Immature natural killer cell (primary cell): ENCODE measurements around the gene GRK2. TPM values are rescaled to one million over a fixed set of nuclear protein-coding genes. Genes with fewer than 3 reads are reported as not detected.
A peak's percentile ranks its signal among the peaks of the same experiment; 100 is the strongest.

ENCODE experiments used
- DNase-seq, 3 donors: peaks; one replicate each; pipeline ENCODE4 v3.0.0; 2022; ENCODE audit warnings: mixed read lengths in 1 of 3
- H3K27ac Mint-ChIP-seq, 6 donors: one replicate each; pipeline ENCODE4 v1.8.0; 2020; ENCODE audit warnings: mixed read lengths in 6 of 6, mild to moderate bottlenecking in 5 of 6, inconsistent platforms in 4 of 6, moderate library complexity in 3 of 6
- H3K27me3 Mint-ChIP-seq, 3 donors: one replicate each; pipeline ENCODE4 v1.8.0; 2020 to 2021; ENCODE audit warnings: low read depth in 3 of 3, mild to moderate bottlenecking in 3 of 3, mixed read lengths in 3 of 3, moderate library complexity in 3 of 3, inconsistent platforms in 1 of 3
- H3K36me3 Mint-ChIP-seq, 3 donors: one replicate each; pipeline ENCODE4 v1.8.0; 2020; ENCODE audit warnings: mixed read lengths in 3 of 3, inconsistent platforms in 2 of 3, mild to moderate bottlenecking in 2 of 3
- H3K4me1 Mint-ChIP-seq, 2 donors: one replicate each; pipeline ENCODE4 v1.8.0; 2020; ENCODE audit warnings: inconsistent platforms in 2 of 2, mild to moderate bottlenecking in 2 of 2, mixed read lengths in 2 of 2, moderate library complexity in 1 of 2
- H3K4me3 Mint-ChIP-seq, 5 donors: one replicate each; pipeline ENCODE4 v1.8.0; 2020; ENCODE audit warnings: mild to moderate bottlenecking in 5 of 5, mixed read lengths in 5 of 5, inconsistent platforms in 3 of 5, moderate library complexity in 3 of 5
- H3K9me3 Mint-ChIP-seq, 6 donors: one replicate each; pipeline ENCODE4 v1.8.0; 2020; ENCODE audit warnings: mild to moderate bottlenecking in 6 of 6, mixed read lengths in 6 of 6, inconsistent platforms in 4 of 6, moderate library complexity in 3 of 6
- polyA plus RNA-seq, 3 donors: library from polyadenylated mRNA; unstranded; fragments of 300-500 nt; fragmentation: Illumina TruSeq; gene quantifications; one replicate each; pipeline ENCODE4 v1.2.3, GENCODE V29; 2021

Gene GRK2
- polyA plus RNA-seq, 3 donors from 2014 or later, result 15.2 to 25.9 (median 22.9) TPM

- Mint-ChIP-seq H3K27ac (peak overlapping the region in 5 of 6 donors; percentile 64 to 100 (median 82)), H3K4me3 (peak overlapping the region in 2 of 5 donors; percentile 24 to 35), H3K36me3 (peaks cover 4 to 8% (median 7%) of the 10 kb centered on the region in 3 donors)
Observed at GRCh38 chr11:67284811-67285540, 18.7 kb downstream of the GRK2 start.

GRCh38 chr11:67285541-67286498, 19.5 kb downstream of the GRK2 start:
- peaks cover 23 to 46% of the 10 kb centered on the region in 2 donors for H3K4me1 Mint-ChIP-seq
- peaks cover 0 to 4% (median 3%) of the 10 kb centered on the region in 3 donors for H3K36me3 Mint-ChIP-seq
- H3K9me3 Mint-ChIP-seq, result peaks cover 0 to 3% (median 0%) of the 10 kb centered on the region in 6 donors
- peak overlapping the region; percentile 97 to 100 (median 100) for H3K27ac Mint-ChIP-seq
- DNase-seq, result peak; percentile 85 to 86 (median 86)
- peaks cover 24 to 50% (median 33%) of the 10 kb centered on the region in 3 donors for H3K27me3 Mint-ChIP-seq
- H3K4me3 Mint-ChIP-seq, result peak overlapping the region; percentile 64 to 87 (median 77)

More at GRCh38 chr11:67284811-67285540, 18.7 kb downstream of the GRK2 start:
- no peak for DNase-seq
- H3K4me1 Mint-ChIP-seq, result peaks cover 28 to 44% of the 10 kb centered on the region in 2 donors
- peaks cover 27 to 46% (median 36%) of the 10 kb centered on the region in 3 donors for H3K27me3 Mint-ChIP-seq
- H3K9me3 Mint-ChIP-seq, result peaks cover 0 to 3% (median 0%) of the 10 kb centered on the region in 6 donors

- peak in 1 of 3 donors; percentile 34 for DNase-seq
- peaks cover 0 to 4% (median 3%) of the 10 kb centered on the region in 3 donors for H3K36me3 Mint-ChIP-seq
- H3K27me3 Mint-ChIP-seq, result peaks cover 24 to 53% (median 33%) of the 10 kb centered on the region in 3 donors
- H3K4me3 Mint-ChIP-seq, result peak overlapping the region; percentile 77 to 87 (median 79)
- H3K4me1 Mint-ChIP-seq, result peaks cover 23 to 54% of the 10 kb centered on the region in 2 donors
- peaks cover 0 to 3% (median 0%) of the 10 kb centered on the region in 6 donors for H3K9me3 Mint-ChIP-seq
- H3K27ac Mint-ChIP-seq, result peak overlapping the region; percentile 97 to 100 (median 100)
Observed at GRCh38 chr11:67286621-67287333, 20.5 kb downstream of the GRK2 start.

GRCh38 chr11:67287355-67288197, 21.3 kb downstream of the GRK2 start:
- peak overlapping the region; percentile 77 to 87 (median 79) for H3K4me3 Mint-ChIP-seq
- peaks cover 0 to 3% (median 0%) of the 10 kb centered on the region in 6 donors for H3K9me3 Mint-ChIP-seq
- H3K36me3 Mint-ChIP-seq, result peaks cover 0 to 5% (median 2%) of the 10 kb centered on the region in 3 donors
- peaks cover 28 to 57% of the 10 kb centered on the region in 2 donors for H3K4me1 Mint-ChIP-seq
- H3K27me3 Mint-ChIP-seq, result peaks cover 24 to 51% (median 33%) of the 10 kb centered on the region in 3 donors
- peak overlapping the region; percentile 97 to 100 (median 100) for H3K27ac Mint-ChIP-seq
- DNase-seq, result peak; percentile 65 to 69 (median 66)

- DNase-seq, result no peak
- peaks cover 34 to 62% of the 10 kb centered on the region in 2 donors for H3K4me1 Mint-ChIP-seq
- peaks cover 0 to 3% (median 0%) of the 10 kb centered on the region in 6 donors for H3K9me3 Mint-ChIP-seq
- H3K27ac Mint-ChIP-seq, result peak overlapping the region; percentile 97 to 100 (median 100)
- peaks cover 24 to 51% (median 33%) of the 10 kb centered on the region in 3 donors for H3K27me3 Mint-ChIP-seq
- peak overlapping the region; percentile 77 to 87 (median 79) for H3K4me3 Mint-ChIP-seq
- H3K36me3 Mint-ChIP-seq, result peaks cover 0 to 8% (median 0%) of the 10 kb centered on the region in 3 donors
Observed at GRCh38 chr11:67288198-67288451, 21.9 kb downstream of the GRK2 start.

GRCh38 chr11:67288452-67289225, 22.4 kb downstream of the GRK2 start:
- Mint-ChIP-seq H3K4me1 (peaks cover 39 to 64% of the 10 kb centered on the region in 2 donors), H3K27me3 (peaks cover 24 to 51% (median 33%) of the 10 kb centered on the region in 3 donors), H3K4me3 (peak overlapping the region; percentile 77 to 87 (median 79)), H3K27ac (peak overlapping the region; percentile 97 to 100 (median 100)), H3K9me3 (peaks cover 0 to 3% (median 0%) of the 10 kb centered on the region in 6 donors), H3K36me3 (peaks cover 0 to 8% (median under 1%) of the 10 kb centered on the region in 3 donors)
- DNase-seq, result peak; percentile 95 to 97 (median 96)

- Mint-ChIP-seq H3K27ac (peak within 1 kb of the TSS; percentile 97 to 100 (median 100)), H3K27me3 (peaks cover 24 to 51% (median 30%) of the 10 kb centered on the region in 3 donors), H3K4me1 (peaks cover 45 to 65% of the 10 kb centered on the region in 2 donors)
Observed at GRCh38 chr11:67289226-67289650, 23.0 kb downstream of the GRK2 start, which contains the start of gene ANKRD13D. Gene ANKRD13D (plus strand): TSS chr11:67289303. CDS start chr11:67289461, 158 bp downstream.

GRCh38 chr11:67289651-67290479, 23.6 kb downstream of the GRK2 start:
- DNase-seq, result no peak
- peaks cover 0 to 8% (median 7%) of the 10 kb centered on the region in 3 donors for H3K36me3 Mint-ChIP-seq
- peaks cover 0 to 3% (median 0%) of the 10 kb centered on the region in 6 donors for H3K9me3 Mint-ChIP-seq
- peak overlapping the region; percentile 82 to 94 (median 88) for H3K27ac Mint-ChIP-seq
- H3K4me1 Mint-ChIP-seq, result peaks cover 46 to 65% of the 10 kb centered on the region in 2 donors
- peak overlapping the region; percentile 84 to 91 (median 89) for H3K4me3 Mint-ChIP-seq
- H3K27me3 Mint-ChIP-seq, result peaks cover 24 to 51% (median 30%) of the 10 kb centered on the region in 3 donors

More at GRCh38 chr11:67289226-67289650, 23.0 kb downstream of the GRK2 start, which contains the start of gene ANKRD13D:
- H3K4me3 Mint-ChIP-seq, result peak within 1 kb of the TSS; percentile 86 to 91 (median 89)
- peaks cover 0 to 8% (median 6%) of the 10 kb centered on the region in 3 donors for H3K36me3 Mint-ChIP-seq
- peaks cover 0 to 3% (median 0%) of the 10 kb centered on the region in 6 donors for H3K9me3 Mint-ChIP-seq
- no peak for DNase-seq

- peaks cover 1 to 12% (median 10%) of the 10 kb centered on the region in 3 donors for H3K36me3 Mint-ChIP-seq
- DNase-seq, result no peak
- peaks cover 24 to 45% (median 28%) of the 10 kb centered on the region in 3 donors for H3K27me3 Mint-ChIP-seq
- H3K27ac Mint-ChIP-seq, result peak overlapping the region; percentile 24 to 94 (median 67)
- H3K4me3 Mint-ChIP-seq, result peak overlapping the region; percentile 20 to 91 (median 86)
- H3K9me3 Mint-ChIP-seq, result peaks cover 0 to 2% (median under 1%) of the 10 kb centered on the region in 6 donors
- H3K4me1 Mint-ChIP-seq, result peaks cover 46 to 61% of the 10 kb centered on the region in 2 donors
Observed at GRCh38 chr11:67290801-67291200, 24.5 kb downstream of the GRK2 start.

GRCh38 chr11:67291481-67292381, 25.5 kb downstream of the GRK2 start:
- Mint-ChIP-seq H3K27me3 (peaks cover 22 to 40% (median 22%) of the 10 kb centered on the region in 3 donors), H3K27ac (peak overlapping the region; percentile 69 to 90 (median 84)), H3K4me1 (peaks cover 46 to 59% of the 10 kb centered on the region in 2 donors), H3K9me3 (peaks cover 0 to 10% (median 6%) of the 10 kb centered on the region in 6 donors), H3K4me3 (peak overlapping the region in 3 of 5 donors; percentile 9 to 49 (median 35)), H3K36me3 (peaks cover 11 to 21% (median 20%) of the 10 kb centered on the region in 3 donors)
- DNase-seq, result no peak
